Measurements from ENCODE around the gene PGAP6. TPM values are rescaled to one million over a fixed set of nuclear protein-coding genes. Genes with fewer than 3 reads are reported as not detected.
"Not testable (repeated sequence)": the region's sequence is repeated elsewhere in the genome, so short reads cannot be mapped to it uniquely, and the experiment has no call there.

Gene PGAP6
- total RNA-seq, 1 experiment from 2014 or later, result 128 TPM

DNA sequence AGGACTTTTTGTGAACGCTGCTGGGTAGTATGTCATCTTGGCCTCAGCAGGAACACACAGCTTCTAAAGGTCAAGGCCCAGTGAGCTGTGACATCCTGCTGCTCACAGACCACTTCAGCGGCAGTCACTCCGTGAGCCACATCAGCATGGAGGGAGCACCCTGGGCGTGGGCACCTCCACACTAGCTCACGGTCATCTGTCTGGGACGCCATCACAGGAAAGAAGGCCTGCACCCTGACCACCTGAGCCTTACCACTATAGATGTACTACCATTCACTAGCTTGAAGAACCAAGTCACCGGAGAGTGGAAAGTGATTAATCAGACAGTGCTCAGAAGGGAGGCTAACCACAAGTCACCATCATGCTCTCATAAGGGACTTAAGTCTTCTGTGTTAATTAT is 32.6 kb downstream of the PGAP6 start:
- Histone ChIP-seq H3K36me3 (ENCODE audit: control insufficient read depth, insufficient read depth, low read length) (peaks cover 5% of the 10 kb centered on the region; the same call in 1 of the 2 replicates), H3K4me3 (ENCODE audit: low read depth in 2 of 2, low read length in 2 of 2) (no peak overlapping the region), H3K27ac (ENCODE audit: low read length) (no peak overlapping the region), H3K27me3 (ENCODE audit: control insufficient read depth, insufficient read depth, low read length) (no peaks in the 10 kb centered on the region), H3K4me1 (ENCODE audit: control insufficient read depth, insufficient read depth, low read length) (peaks cover 8% of the 10 kb centered on the region), H3K9me3 (ENCODE audit: control insufficient read depth, insufficient read depth, low read depth, low read length) (no peaks in the 10 kb centered on the region)
- ATAC-seq (no peak), DNase-seq (ENCODE audit: low read depth, low spot score) (no peak)
- BruUV-seq (replicated peaks), result no TSS peak
- TF ChIP-seq, protein P1, sequence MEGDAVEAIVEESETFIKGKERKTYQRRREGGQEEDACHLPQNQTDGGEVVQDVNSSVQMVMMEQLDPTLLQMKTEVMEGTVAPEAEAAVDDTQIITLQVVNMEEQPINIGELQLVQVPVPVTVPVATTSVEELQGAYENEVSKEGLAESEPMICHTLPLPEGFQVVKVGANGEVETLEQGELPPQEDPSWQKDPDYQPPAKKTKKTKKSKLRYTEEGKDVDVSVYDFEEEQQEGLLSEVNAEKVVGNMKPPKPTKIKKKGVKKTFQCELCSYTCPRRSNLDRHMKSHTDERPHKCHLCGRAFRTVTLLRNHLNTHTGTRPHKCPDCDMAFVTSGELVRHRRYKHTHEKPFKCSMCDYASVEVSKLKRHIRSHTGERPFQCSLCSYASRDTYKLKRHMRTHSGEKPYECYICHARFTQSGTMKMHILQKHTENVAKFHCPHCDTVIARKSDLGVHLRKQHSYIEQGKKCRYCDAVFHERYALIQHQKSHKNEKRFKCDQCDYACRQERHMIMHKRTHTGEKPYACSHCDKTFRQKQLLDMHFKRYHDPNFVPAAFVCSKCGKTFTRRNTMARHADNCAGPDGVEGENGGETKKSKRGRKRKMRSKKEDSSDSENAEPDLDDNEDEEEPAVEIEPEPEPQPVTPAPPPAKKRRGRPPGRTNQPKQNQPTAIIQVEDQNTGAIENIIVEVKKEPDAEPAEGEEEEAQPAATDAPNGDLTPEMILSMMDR (IDR thresholded peaks at IDR 0.05), result no peak
- TF ChIP-seq POLR2AphosphoS5 (IDR thresholded peaks at IDR 0.05; ENCODE audit: low read depth, low read length), result no peak
- TF ChIP-seq, protein P2, sequence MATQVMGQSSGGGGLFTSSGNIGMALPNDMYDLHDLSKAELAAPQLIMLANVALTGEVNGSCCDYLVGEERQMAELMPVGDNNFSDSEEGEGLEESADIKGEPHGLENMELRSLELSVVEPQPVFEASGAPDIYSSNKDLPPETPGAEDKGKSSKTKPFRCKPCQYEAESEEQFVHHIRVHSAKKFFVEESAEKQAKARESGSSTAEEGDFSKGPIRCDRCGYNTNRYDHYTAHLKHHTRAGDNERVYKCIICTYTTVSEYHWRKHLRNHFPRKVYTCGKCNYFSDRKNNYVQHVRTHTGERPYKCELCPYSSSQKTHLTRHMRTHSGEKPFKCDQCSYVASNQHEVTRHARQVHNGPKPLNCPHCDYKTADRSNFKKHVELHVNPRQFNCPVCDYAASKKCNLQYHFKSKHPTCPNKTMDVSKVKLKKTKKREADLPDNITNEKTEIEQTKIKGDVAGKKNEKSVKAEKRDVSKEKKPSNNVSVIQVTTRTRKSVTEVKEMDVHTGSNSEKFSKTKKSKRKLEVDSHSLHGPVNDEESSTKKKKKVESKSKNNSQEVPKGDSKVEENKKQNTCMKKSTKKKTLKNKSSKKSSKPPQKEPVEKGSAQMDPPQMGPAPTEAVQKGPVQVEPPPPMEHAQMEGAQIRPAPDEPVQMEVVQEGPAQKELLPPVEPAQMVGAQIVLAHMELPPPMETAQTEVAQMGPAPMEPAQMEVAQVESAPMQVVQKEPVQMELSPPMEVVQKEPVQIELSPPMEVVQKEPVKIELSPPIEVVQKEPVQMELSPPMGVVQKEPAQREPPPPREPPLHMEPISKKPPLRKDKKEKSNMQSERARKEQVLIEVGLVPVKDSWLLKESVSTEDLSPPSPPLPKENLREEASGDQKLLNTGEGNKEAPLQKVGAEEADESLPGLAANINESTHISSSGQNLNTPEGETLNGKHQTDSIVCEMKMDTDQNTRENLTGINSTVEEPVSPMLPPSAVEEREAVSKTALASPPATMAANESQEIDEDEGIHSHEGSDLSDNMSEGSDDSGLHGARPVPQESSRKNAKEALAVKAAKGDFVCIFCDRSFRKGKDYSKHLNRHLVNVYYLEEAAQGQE (IDR thresholded peaks at IDR 0.05; ENCODE audit: insufficient read depth in 1 of 2, low read depth in 2 of 2, low read length in 1 of 2), result no peak
- no peak for TF ChIP-seq TCF7L2 (IDR thresholded peaks at IDR 0.05; ENCODE audit: low read depth, low read length)
- TF ChIP-seq SIN3A (IDR thresholded peaks at IDR 0.05; ENCODE audit: borderline replicate concordance, insufficient read depth, low read depth, low read length), result no peak
- in situ Hi-C loops (cut with HindIII; ENCODE audit: low pct_unique_long_range_greater_than_20kb, low sequenced_read_pairs), result no loop called here
- CTCF ChIA-PET, result no interaction called here
- POLR2A ChIA-PET, result interaction anchor here (0.7 kb wide), 1 partner anchor 121 kb away, joined by 3 read pairs; no protein-coding TSS in a partner anchor
- intact Hi-C loops (cut with micrococcal nuclease; ENCODE audit: unreplicated experiment), result no loop called here

DNA sequence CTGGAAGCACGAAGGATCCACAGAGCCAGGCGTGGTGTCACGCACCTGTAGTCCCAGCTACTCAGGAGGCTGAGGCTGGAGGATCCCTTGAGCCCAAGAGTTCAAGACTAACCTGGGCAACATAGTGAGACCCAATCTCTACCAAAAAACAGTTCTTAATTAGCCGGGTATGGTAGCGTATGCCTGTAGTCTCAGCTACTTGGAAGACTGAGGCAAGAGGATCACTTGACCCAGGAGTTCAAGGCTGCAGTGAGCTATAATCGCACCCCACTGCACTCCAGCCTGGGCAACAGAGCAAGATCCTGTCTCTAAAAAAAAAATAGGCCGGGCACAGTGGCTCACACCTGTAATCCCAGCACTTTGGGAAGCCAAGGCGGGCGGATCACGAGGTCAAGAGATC is 33.3 kb downstream of the PGAP6 start:
- H3K36me3 ChIP-seq (ENCODE audit: control insufficient read depth, insufficient read depth, low read length); intact Hi-C loops (cut with micrococcal nuclease; ENCODE audit: unreplicated experiment); ATAC-seq; BruUV-seq (replicated peaks); H3K4me3 ChIP-seq (ENCODE audit: low read depth in 2 of 2, low read length in 2 of 2); CTCF ChIA-PET; DNase-seq (ENCODE audit: low read depth, low spot score); H3K4me1 ChIP-seq (ENCODE audit: control insufficient read depth, insufficient read depth, low read length); H3K9me3 ChIP-seq (ENCODE audit: control insufficient read depth, insufficient read depth, low read depth, low read length); H3K27ac ChIP-seq (ENCODE audit: low read length); H3K27me3 ChIP-seq (ENCODE audit: control insufficient read depth, insufficient read depth, low read length); POLR2A ChIA-PET; in situ Hi-C loops (cut with HindIII; ENCODE audit: low pct_unique_long_range_greater_than_20kb, low sequenced_read_pairs): not testable (repeated sequence)

DNA sequence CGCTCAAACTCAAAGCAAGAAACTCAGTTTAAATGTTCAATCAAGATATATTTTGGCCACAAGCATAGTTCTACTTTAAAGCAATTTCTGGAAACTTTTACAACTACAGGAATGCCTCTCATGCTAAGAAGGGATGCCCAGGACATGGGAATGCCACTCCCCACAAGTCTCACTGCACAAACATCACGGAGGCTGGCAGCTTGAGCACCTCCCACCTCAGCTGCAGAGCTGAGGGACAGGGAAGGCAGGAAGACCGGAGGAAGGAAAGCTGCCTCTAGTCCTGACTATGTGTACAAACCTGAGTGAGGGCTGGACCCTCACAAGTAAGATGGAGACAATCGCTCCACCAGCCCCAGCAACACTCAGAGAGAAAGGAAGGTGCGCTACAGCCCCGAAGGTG is 34.6 kb downstream of the PGAP6 start:
- no peak overlapping the region for H3K27ac ChIP-seq (ENCODE audit: low read length)
- intact Hi-C loops (cut with micrococcal nuclease; ENCODE audit: unreplicated experiment), result no loop called here
- BruUV-seq (replicated peaks), result no TSS peak
- H3K9me3 ChIP-seq (ENCODE audit: control insufficient read depth, insufficient read depth, low read depth, low read length), result no peaks in the 10 kb centered on the region
- DNase-seq (ENCODE audit: low read depth, low spot score) (no peak), ATAC-seq (no peak)
- peaks cover 5% of the 10 kb centered on the region; the same call in 1 of the 2 replicates for H3K36me3 ChIP-seq (ENCODE audit: control insufficient read depth, insufficient read depth, low read length)
- peaks cover 4% of the 10 kb centered on the region; the same call in 1 of the 2 replicates for H3K4me1 ChIP-seq (ENCODE audit: control insufficient read depth, insufficient read depth, low read length)
- TF ChIP-seq, protein P1 (IDR thresholded peaks at IDR 0.05), result no peak
- TF ChIP-seq TCF7L2 (IDR thresholded peaks at IDR 0.05; ENCODE audit: low read depth, low read length), result no peak
- TF ChIP-seq, protein P2 (IDR thresholded peaks at IDR 0.05; ENCODE audit: insufficient read depth in 1 of 2, low read depth in 2 of 2, low read length in 1 of 2), result no peak
- no peak for TF ChIP-seq SIN3A (IDR thresholded peaks at IDR 0.05; ENCODE audit: borderline replicate concordance, insufficient read depth, low read depth, low read length)
- TF ChIP-seq POLR2AphosphoS5 (IDR thresholded peaks at IDR 0.05; ENCODE audit: low read depth, low read length), result no peak
- CTCF ChIA-PET, result no interaction called here
- H3K27me3 ChIP-seq (ENCODE audit: control insufficient read depth, insufficient read depth, low read length), result no peaks in the 10 kb centered on the region
- POLR2A ChIA-PET, result no interaction called here
- in situ Hi-C loops (cut with HindIII; ENCODE audit: low pct_unique_long_range_greater_than_20kb, low sequenced_read_pairs), result no loop called here
- no peak overlapping the region for H3K4me3 ChIP-seq (ENCODE audit: low read depth in 2 of 2, low read length in 2 of 2)
